ENCODE data around the gene KCNT2.

DNA sequence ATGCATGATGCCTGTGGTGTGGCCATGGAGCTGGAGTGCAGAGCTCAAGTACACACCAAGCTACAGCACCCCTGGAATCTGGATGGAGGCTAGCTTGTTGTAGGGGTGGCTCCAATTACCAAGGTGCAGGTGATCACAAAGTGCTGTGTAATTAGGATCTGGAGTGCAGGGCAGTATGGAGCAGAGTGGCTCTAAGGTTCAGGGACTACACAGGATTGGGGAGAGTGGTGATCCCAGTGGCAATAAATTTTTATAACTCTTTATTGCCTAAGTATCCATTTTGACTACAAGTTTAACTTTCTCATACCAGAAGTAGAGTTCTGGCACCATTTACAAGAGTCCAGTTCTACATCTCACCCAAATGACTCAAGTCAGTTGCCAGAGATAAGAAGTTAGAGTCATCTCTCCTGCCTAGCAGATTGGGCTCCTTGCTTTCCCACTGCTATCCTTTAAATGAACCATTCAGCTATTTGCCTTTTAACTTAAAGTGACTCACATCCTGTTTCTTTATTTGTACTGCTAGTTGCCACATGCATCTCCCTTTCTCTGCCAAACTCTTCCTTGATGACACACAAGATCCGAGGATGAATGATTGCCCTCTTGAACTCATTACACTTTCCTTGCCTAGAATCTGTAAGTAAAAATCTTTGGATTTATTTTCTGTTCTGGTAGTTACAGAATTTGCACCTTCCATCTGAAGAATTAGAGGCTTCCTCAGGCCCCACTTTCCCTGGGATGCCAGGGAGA, 427.2 kb downstream of the KCNT2 start:
- TF ChIP-seq, protein P1, sequence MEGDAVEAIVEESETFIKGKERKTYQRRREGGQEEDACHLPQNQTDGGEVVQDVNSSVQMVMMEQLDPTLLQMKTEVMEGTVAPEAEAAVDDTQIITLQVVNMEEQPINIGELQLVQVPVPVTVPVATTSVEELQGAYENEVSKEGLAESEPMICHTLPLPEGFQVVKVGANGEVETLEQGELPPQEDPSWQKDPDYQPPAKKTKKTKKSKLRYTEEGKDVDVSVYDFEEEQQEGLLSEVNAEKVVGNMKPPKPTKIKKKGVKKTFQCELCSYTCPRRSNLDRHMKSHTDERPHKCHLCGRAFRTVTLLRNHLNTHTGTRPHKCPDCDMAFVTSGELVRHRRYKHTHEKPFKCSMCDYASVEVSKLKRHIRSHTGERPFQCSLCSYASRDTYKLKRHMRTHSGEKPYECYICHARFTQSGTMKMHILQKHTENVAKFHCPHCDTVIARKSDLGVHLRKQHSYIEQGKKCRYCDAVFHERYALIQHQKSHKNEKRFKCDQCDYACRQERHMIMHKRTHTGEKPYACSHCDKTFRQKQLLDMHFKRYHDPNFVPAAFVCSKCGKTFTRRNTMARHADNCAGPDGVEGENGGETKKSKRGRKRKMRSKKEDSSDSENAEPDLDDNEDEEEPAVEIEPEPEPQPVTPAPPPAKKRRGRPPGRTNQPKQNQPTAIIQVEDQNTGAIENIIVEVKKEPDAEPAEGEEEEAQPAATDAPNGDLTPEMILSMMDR (IDR thresholded peaks at IDR 0.05 in 2 of 3, conservative IDR thresholded peaks at IDR 0.05 in 1 of 3; ENCODE audit: borderline replicate concordance in 1 of 3, insufficient read depth in 1 of 3, low read depth in 2 of 3, low read length in 2 of 3): no peak
- TF ChIP-seq POLR2A (IDR thresholded peaks at IDR 0.05; ENCODE audit: borderline replicate concordance, extremely low read depth, insufficient read depth, insufficient read length) (no peak), POLR2AphosphoS5 (IDR thresholded peaks at IDR 0.05; ENCODE audit: low read depth, low read length) (no peak), EZH2phosphoT487 (IDR thresholded peaks at IDR 0.05; ENCODE audit: borderline replicate concordance) (no peak), TCF7L2 (IDR thresholded peaks at IDR 0.05; ENCODE audit: borderline replicate concordance, extremely low read depth, insufficient read depth, insufficient read length) (peak; percentile 24), SP1 (IDR thresholded peaks at IDR 0.05; ENCODE audit: low read depth) (peak; percentile 77), EZH2 (IDR thresholded peaks at IDR 0.05) (no peak), SRF (IDR thresholded peaks at IDR 0.05; ENCODE audit: low read depth) (peak; percentile 68), RAD21 (IDR thresholded peaks at IDR 0.05; ENCODE audit: low read depth) (no peak), CEBPB (IDR thresholded peaks at IDR 0.05; ENCODE audit: low read depth) (peak; percentile 84), REST (IDR thresholded peaks at IDR 0.05; ENCODE audit: low read depth) (no peak)
- TF ChIP-seq, protein P2, sequence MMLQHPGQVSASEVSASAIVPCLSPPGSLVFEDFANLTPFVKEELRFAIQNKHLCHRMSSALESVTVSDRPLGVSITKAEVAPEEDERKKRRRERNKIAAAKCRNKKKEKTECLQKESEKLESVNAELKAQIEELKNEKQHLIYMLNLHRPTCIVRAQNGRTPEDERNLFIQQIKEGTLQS (IDR thresholded peaks at IDR 0.05): 0 out of 2 replicates have a peak, but pooled peaks have one; percentile 36
- TF ChIP-seq, protein P3, sequence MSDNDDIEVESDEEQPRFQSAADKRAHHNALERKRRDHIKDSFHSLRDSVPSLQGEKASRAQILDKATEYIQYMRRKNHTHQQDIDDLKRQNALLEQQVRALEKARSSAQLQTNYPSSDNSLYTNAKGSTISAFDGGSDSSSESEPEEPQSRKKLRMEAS (IDR thresholded peaks at IDR 0.05): peak; percentile 80

Measured in HCT116 (cell line).